OCI-LY3 (cell line): ENCODE data around the gene TAF1A.

Experiments used
- EZH2phosphoT487 ChIP-seq: fragments of 200-600 bp; shearing (Covaris generic); IDR thresholded peaks from 2 replicates; pipeline ENCODE4 v1.6.1; 2018; ENCODE audit warnings: antibody characterized with exemption, mixed run types, low read depth
- TF ChIP-seq, protein P1 (sequence below): fragments of 200-600, 300-600 bp; sonication (generic); IDR thresholded peaks from 2 replicates; pipeline ENCODE4 v1.5.1; 2014; ENCODE audit warnings: antibody characterized with exemption, low read length, low read depth

DNA sequence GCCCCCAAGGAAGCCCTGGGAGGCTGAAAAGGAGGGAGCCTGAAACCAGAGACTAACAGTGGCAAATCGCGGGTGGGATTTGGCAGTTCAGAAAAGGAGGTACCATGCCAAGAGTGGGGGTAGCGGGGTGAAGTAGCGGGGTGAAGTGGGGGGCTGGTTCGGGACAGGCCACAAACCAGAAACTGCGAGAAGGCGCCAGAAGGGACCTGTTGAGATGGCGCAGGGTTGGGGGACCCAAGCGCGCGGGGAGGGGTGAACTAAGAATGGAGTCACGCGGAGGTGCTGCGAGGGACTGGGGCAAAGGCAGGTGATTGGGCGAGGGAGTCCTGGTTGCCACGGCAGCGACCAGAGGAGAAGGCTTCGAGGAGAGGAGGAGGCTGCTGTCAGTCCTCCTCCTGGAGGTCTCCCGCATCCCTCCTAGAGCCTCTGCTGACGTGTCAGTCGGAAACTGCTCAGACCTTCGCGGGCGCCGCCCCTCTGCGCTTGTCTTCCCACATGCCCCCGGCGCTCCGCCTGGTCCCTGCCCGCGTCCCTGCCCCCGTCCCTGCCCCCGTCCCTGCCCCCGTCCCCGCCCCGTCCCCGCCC lies 27.7 kb upstream of the TAF1A start:
- TF ChIP-seq, protein P1, sequence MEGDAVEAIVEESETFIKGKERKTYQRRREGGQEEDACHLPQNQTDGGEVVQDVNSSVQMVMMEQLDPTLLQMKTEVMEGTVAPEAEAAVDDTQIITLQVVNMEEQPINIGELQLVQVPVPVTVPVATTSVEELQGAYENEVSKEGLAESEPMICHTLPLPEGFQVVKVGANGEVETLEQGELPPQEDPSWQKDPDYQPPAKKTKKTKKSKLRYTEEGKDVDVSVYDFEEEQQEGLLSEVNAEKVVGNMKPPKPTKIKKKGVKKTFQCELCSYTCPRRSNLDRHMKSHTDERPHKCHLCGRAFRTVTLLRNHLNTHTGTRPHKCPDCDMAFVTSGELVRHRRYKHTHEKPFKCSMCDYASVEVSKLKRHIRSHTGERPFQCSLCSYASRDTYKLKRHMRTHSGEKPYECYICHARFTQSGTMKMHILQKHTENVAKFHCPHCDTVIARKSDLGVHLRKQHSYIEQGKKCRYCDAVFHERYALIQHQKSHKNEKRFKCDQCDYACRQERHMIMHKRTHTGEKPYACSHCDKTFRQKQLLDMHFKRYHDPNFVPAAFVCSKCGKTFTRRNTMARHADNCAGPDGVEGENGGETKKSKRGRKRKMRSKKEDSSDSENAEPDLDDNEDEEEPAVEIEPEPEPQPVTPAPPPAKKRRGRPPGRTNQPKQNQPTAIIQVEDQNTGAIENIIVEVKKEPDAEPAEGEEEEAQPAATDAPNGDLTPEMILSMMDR, result no peak
- no peak for TF ChIP-seq EZH2phosphoT487
